GM18505 (cell line): ENCODE results near the gene RFTN2.
"Not testable (repeated sequence)": the region's sequence is repeated elsewhere in the genome, so short reads cannot be mapped to it uniquely, and the experiment has no call there.

Experiments used
- ATAC-seq: cut with Tn5 transposase; IDR thresholded peaks from one replicate; pipeline ENCODE4 v1.9.1; 2021; ENCODE audit not compliant: unreplicated experiment
- POLR2A ChIP-seq: IDR thresholded peaks from 4 replicates; pipeline ENCODE4 v1.6.1; 2011; ENCODE audit warnings: borderline replicate concordance; ENCODE audit not compliant: insufficient read depth, insufficient read length; ENCODE audit errors: extremely low read depth

The RFTN2 gene

DNA sequence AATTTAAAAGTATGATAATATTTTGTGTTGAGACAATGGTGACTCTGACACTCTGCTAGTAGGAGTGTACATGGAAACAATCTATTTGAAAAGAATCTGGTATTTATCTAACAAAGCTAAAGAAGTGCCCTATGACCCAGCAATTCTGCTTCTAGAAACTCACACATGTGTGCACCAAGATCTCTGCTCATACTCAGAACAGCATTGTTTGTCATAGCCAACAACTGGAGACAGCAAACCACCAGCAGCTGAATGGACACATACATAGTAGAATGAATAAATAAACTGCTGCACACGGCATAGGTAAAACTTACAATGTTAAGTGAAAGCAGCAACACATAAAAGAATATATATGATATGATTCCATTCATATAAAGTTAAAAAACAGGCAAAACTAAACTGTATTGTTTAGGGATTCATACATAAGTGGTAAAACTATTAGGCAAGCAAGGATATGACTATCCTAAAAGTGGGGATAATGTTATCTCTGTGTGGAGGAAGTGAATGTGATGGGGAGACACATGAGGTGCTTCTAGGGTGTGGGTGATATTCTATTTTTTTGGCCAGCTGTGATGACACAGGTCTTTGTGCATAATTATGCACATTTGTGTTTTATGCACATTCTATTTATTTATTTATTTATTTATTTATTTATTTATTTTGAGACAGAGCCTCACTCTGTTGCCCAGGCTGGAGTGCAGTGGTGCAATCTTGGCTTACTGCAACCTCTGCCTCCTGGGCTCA, 71.1 kb downstream of the RFTN2 start:
- no peak for TF ChIP-seq POLR2A
- no peak for ATAC-seq

DNA sequence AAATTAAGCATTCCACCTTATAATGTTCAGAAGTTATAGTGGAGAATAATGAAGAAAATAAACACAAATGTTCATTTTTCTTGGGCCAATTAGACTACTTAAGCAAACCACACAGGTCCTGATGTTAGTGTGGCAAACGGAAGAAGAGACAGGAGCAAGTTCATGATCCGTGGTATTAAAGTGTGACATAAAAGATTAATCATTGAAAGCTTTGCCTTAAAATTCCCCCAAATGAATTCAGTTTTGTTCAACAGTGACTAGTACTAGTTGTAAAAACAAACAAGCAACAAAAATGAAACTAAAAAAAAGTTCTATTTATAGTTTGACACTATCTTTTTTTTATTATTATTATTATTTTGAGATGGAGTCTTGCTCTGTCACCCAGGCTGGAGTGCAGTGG, 73.7 kb downstream of the RFTN2 start:
- ATAC-seq: no peak
- TF ChIP-seq POLR2A: no peak

DNA sequence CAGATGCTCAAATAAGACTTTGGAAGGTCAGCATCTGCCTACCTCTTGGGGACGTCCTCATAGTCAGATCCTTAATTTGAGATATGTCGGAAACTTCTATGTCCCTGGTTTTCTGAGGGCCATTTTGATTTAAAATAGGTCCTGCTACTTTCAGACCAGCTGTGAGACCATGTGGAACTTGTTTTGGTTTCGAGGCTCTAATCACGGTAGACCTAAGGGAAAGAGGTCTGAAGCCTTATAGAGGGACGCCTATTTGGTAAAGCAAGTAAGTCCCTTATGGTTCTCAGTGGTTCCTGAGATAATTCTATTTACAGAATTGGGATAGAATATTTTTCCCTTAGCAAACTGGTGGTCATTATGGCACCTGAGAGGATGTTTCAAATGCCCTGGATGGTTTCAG, 75.1 kb downstream of the RFTN2 start:
- no peak for ATAC-seq

DNA sequence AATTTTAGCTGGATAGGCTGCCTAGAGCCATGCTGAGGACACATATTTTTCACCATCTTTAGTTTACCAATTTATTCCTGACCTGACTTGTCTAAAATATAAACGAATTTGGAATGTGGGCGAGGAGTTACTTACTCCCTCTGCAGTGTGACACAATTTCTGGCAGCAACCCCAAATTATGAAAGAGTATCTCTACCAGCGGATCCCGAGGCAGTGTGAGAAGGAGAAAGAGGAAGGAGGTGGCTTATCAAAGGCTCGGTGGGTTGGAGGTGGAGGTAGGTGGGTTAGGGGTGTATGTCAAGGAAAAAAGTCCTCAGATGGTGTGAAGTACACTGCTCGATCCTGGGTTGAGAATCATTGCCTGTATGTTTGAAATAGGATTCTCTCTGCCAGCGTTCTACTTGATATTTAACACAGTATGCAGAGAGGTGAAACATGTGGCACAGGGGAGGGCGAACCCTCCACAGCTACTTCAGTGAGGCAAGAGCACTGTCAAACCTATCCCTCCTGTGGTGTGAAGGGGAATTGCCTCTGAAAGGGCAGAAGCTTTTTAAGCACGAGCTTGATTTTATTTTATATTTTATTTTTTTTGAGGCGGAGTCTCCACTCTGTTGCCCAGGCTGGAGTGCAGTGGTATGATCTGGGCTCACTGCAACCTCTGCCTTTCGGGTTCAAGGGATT, 76.0 kb downstream of the RFTN2 start:
- ATAC-seq: peak; percentile 66
- no peak for TF ChIP-seq POLR2A

More for the DNA sequence above, 75.1 kb downstream of the RFTN2 start:
- TF ChIP-seq POLR2A: no peak

DNA sequence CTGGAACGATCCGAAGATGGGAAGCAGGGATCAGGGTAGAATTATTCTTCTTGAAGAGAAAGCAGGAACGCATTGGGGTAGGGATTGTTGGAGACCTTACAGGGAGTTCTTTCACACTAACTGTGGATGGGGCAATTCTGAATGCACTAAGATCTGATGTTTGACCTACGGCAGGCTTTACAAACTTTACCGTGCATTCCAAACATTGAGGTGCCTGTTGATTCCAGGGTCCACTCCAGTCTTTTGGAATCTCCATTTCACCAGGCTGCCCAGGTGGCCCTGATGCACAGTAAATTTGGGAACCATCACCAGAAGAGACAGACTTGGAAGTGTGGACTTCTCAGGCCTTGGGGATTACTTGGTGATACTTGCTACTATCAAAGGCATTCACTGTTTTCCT, 76.9 kb downstream of the RFTN2 start:
- TF ChIP-seq POLR2A: no peak
- no peak for ATAC-seq

DNA sequence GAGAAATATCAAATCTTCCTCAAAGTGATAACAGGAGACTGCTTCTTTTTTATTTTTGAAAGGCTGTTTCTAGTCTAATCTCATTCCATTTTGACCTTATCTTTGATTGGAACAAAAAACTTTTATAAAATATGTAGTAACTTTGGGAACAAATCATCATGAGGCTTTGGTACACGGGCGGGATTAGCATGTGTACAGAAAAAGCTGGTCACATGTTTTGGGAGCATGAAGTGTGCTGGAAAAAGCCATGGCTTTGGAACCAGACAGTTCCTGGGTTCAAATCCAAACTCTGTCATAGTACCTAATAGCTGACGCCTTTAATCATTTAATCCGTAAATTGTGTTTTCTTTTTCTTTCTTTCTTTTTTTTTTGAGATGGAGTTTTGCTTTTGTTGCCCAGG, 78.2 kb downstream of the RFTN2 start:
- no peak for ATAC-seq
- TF ChIP-seq POLR2A: no peak

DNA sequence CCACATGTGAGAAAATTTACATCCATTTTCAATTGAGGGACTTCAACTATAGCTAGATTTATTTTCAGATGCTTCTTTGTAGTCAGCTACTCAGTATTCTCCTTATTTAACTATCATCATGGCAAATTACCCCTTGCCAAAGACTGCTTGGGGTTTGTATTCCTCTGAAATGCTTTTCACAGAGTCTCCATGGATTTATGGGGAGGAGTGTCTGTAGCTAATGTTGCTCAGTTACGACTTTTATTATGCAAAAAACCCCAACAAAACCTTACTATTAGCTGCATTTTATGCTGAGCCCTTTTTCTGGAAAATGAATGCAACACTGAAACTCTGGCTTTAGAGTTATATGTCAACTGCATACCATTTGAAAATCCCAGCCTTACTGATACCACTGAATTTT, 78.6 kb downstream of the RFTN2 start:
- ATAC-seq: no peak
- no peak for TF ChIP-seq POLR2A

DNA sequence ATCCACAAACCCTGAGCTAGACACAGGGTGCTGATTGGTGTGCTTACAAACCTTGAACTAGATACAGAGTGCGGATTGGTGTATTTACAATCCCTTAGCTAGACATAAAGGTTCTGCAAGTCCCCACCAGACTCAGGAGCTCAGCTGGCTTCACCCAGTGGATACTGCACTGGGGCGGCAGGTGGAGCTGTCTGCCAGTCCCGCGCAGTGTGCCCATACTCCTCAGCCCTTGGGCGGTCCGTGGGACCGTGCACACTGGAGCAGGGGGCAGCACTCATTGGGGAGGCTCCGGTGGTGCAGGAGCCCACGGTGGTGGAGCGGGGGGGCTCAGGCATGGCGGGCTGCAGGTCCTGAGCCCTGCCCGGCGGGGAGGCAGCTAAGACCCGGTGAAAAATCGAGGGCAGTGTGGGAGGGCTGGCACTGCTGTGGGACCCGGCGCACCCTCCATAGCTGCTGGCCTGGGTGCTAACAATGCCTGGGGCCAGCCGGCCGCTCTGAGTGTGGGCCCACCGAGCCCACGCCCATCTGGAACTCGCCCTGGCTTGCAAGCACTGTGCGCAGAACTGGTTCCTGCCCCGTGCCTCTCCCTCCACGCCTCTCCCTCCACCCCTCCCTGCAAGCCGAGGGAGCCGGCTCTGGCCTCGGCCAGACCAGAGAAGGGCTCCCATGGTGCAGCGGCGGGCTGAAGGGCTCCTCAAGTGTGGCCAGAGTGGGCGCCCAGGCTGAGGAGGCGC, 83.9 kb downstream of the RFTN2 start:
- no peak for ATAC-seq
- no peak for TF ChIP-seq POLR2A

DNA sequence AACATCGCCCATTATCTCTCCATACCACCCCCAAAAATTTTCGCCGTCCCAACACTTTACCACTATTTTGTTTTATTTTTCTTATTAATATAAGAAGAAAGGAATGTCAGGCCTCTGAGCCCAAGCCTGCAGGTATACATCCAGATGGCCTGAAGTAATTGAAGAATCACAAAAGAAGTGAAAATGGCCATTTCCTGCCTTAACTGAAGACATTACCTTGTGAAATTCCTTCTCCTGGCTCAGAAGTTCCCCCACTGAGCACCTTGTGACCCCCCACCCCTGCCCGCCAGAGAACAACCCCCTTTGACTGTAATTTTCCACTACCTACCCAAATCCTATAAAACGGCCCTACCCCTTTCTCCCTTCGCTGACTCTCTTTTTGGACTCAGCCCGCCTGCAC, 88.1 kb downstream of the RFTN2 start:
- not testable (repeated sequence) for ATAC-seq

DNA sequence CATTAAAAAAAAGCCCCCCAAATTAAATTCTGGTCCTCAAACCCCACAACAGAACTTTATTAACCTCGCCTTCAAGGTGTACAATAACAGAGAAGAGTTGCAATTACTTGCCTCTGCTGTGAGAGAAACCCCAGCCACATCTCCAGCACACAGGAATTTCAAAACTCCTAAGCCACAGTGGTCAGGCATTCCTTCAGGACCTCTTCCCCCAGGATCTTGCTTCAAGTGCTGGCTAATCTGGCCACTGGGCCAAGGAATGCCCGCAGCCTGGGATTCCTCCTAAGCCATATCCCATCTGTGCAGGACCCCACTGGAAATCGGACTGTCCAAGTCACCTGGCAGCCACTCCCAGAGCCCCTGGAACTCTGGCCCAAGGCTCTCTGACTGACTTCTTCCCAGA, 95.2 kb downstream of the RFTN2 start:
- not testable (repeated sequence) for ATAC-seq

DNA sequence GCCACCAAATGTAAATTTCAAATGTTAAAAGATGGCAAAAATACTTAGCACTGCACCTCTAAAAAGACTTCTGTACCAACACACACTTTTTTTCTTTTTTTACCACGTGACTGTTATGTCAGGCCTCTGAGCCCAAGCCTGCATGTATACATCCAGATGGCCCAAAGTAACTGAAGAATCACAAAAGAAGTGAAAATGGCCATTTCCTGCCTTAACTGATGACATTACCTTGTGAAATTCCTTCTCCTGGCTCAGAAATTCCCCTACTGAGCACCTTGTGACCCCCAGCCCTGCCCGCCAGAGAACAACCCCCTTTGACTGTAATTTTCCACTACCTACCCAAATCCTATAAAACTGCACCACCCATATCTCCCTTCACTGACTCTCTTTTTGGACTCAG, 97.1 kb downstream of the RFTN2 start:
- ATAC-seq: not testable (repeated sequence)

DNA sequence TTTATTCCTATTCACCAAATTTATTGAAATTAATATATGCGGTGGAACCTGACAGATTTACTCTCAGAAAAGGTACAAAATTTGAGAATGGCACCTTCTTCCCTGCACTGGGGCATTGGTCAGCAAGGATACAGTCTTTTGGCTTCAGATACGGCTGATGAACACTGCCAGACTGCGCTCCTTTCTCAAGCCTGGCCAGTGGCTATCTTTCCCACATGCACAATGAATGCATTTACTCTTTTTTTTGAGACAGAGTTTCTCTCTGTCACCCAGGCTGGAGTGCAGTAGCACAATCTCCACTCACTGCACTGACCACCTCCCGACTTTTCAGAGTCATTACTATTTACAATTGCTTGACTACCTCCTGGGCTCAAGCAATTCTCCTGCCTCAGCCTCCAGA, 97.9 kb downstream of the RFTN2 start:
- ATAC-seq: no peak
- no peak for TF ChIP-seq POLR2A

DNA sequence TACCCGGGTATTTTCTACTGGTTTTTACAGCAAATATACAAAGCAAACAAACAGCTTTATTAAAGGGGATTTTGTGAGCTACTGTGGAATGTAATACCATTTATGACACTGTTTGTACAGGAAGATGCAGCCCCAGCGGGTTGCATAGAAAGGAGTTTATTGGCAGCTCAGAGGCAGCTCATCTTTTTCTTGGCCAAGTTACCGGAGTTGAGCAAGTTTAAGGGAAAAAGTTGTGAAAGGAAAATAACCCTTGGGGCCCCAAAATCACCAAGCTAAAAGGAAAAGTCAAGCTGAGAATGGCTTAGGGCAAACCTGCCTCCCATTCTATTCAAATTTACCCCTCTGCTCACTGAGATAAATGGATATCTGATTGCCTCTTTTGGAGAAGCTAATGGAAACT, 98.8 kb downstream of the RFTN2 start:
- no peak for TF ChIP-seq POLR2A
- ATAC-seq: no peak

DNA sequence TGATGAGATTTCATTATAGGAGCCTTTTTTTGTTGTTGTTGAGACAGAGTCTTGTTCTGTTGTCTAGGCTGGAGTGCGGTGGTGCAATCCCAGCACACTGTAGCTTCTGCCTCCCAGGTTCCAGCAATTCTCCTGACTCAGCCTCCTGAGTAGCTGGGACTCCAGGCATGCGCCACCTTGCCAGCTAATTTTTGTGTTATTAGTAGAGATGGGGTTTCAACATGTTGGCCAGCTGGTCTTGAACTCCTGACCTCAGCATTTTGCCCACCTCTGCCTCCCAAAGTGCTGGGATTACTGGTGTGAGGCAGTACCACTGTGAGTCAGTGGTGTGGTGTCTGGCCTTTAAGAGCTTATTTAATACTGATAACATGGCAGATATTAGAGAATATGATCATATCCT, 99.4 kb downstream of the RFTN2 start:
- ATAC-seq: no peak
- TF ChIP-seq POLR2A: no peak
